Choroid plexus epithelial cell (primary cell): Measurements from ENCODE around the gene MXI1.

Experiments
- DNase-seq: peaks from one replicate; pipeline ENCODE4 v3.0.0-alpha.2; 2010; ENCODE audit warnings: low read depth
- H3K4me3 ChIP-seq: 2 replicates; pipeline ENCODE4 v1.5.1; 2011; ENCODE audit warnings: low read depth, mild to moderate bottlenecking, control low read depth, low read length, moderate library complexity
- CTCF ChIP-seq: conservative IDR thresholded peaks from 2 replicates; pipeline ENCODE4 v1.5.1; 2011; ENCODE audit warnings: low read depth, mild to moderate bottlenecking, control low read depth, inconsistent platforms, low read length, moderate library complexity

MXI1 gene

GRCh38 chr10:110221721-110222261 lies 14.4 kb downstream of the MXI1 start:
- H3K4me3 ChIP-seq = peak overlapping the region; percentile 65
- peak; percentile 93 for DNase-seq
- peak; percentile 67 for TF ChIP-seq CTCF

- DNase-seq = no peak
- H3K4me3 ChIP-seq = no peak overlapping the region
- TF ChIP-seq CTCF = no peak
Observed at GRCh38 chr10:110222641-110223297, 15.4 kb downstream of the MXI1 start.

- no peak for TF ChIP-seq CTCF
- H3K4me3 ChIP-seq = no peak overlapping the region
- DNase-seq = no peak
Observed at GRCh38 chr10:110223298-110223925, 16.0 kb downstream of the MXI1 start.

GRCh38 chr10:110224992-110225391 lies 17.6 kb downstream of the MXI1 start:
- no peak overlapping the region for H3K4me3 ChIP-seq
- DNase-seq = no peak
- no peak for TF ChIP-seq CTCF

GRCh38 chr10:110225441-110225755 lies 18.0 kb downstream of the MXI1 start:
- no peak for TF ChIP-seq CTCF
- peak overlapping the region; percentile 82 for H3K4me3 ChIP-seq
- no peak for DNase-seq

GRCh38 chr10:110225756-110226542 lies 18.5 kb downstream of the MXI1 start:
- DNase-seq = peak; percentile 96
- peak overlapping the region; percentile 82 for H3K4me3 ChIP-seq
- TF ChIP-seq CTCF = peak; percentile 65
